Prostate gland (tissue), 2 donors: ENCODE measurements around the gene SMARCB1.

ENCODE experiments used
- CTCF ChIP-seq, 4 experiments: fragments of 200-600 bp in 2 of 4; fragments of 450-650 bp in 2 of 4; sonication (generic) in 2 of 4; IDR thresholded peaks; 1 replicate in 3 of 4; 2 replicates in 1 of 4; pipeline ENCODE4 v1.5.1; 2016 to 2019; ENCODE audit warnings: antibody characterized with exemption in 4 of 4, mild to moderate bottlenecking in 2 of 4, moderate library complexity in 2 of 4
- POLR2AphosphoS5 ChIP-seq: sonication (generic); formaldehyde crosslinking; IDR thresholded peaks from one replicate; pipeline ENCODE4 v1.6.1; 2017; ENCODE audit warnings: antibody characterized with exemption

- TF ChIP-seq CTCF (IDR thresholded peaks at IDR 0.05) (no peak), POLR2AphosphoS5 (no peak)
Measured at GRCh38 chr22:23769321-23769965, 17.3 kb upstream of the SMARCB1 start.
